SU-DHL-6 (cell line): ENCODE results near the gene GUCY1A2.

Experiments used
- EZH2phosphoT487 ChIP-seq: fragments of 200-600 bp; sonication (generic), shearing (Covaris generic); conservative IDR thresholded peaks from 2 replicates; pipeline ENCODE4 v1.6.1; 2018; ENCODE audit warnings: mild to moderate bottlenecking, antibody characterized with exemption, low read length, moderate library complexity, mixed read lengths
- TF ChIP-seq, protein P1 (sequence below): fragments of 200-600 bp; sonication (generic); IDR thresholded peaks from one replicate; pipeline ENCODE4 v1.5.1; 2017; ENCODE audit warnings: antibody characterized with exemption, mild to moderate bottlenecking, low read length, moderate library complexity; ENCODE audit not compliant: insufficient read depth, poor library complexity, severe bottlenecking

- TF ChIP-seq, protein P1, sequence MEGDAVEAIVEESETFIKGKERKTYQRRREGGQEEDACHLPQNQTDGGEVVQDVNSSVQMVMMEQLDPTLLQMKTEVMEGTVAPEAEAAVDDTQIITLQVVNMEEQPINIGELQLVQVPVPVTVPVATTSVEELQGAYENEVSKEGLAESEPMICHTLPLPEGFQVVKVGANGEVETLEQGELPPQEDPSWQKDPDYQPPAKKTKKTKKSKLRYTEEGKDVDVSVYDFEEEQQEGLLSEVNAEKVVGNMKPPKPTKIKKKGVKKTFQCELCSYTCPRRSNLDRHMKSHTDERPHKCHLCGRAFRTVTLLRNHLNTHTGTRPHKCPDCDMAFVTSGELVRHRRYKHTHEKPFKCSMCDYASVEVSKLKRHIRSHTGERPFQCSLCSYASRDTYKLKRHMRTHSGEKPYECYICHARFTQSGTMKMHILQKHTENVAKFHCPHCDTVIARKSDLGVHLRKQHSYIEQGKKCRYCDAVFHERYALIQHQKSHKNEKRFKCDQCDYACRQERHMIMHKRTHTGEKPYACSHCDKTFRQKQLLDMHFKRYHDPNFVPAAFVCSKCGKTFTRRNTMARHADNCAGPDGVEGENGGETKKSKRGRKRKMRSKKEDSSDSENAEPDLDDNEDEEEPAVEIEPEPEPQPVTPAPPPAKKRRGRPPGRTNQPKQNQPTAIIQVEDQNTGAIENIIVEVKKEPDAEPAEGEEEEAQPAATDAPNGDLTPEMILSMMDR: no peak
- no peak for TF ChIP-seq EZH2phosphoT487
Observed at GRCh38 chr11:107041088-107041444, 22.8 kb upstream of the GUCY1A2 start.
